HCT116 (cell line): ENCODE measurements around the gene SYMPK. TPM values are rescaled to one million over a fixed set of nuclear protein-coding genes. Genes with fewer than 3 reads are reported as not detected.

Source experiments
- ATAC-seq: fragments of 200-7000 bp; cut with Tn5 transposase; 2 replicates; pipeline ENCODE4 v1.9.1; 2020; ENCODE audit warnings: mild to moderate bottlenecking, moderate library complexity
- BruUV-seq: library from RNA; stranded (reverse); fragments of 400-500 nt; replicated peaks from 2 replicates; lab custom pipeline; 2021; lab: Mats Ljungman, UMichigan
- CTCF ChIA-PET: fragments of 300-600 bp; sonication (Branson Sonifier 250); formaldehyde crosslinking; loops from one replicate; lab custom pipeline; 2021; ENCODE audit warnings: antibody characterized with exemption; lab: Charles Lee
- POLR2A ChIA-PET: fragments of 300-600, 350-600 bp; sonication (Branson Sonifier 250); formaldehyde crosslinking; loops from one replicate; lab custom pipeline; 2021; ENCODE audit warnings: antibody characterized with exemption; lab: Charles Lee
- RAD21 ChIA-PET, 2 experiments: fragments of 300-600 bp; sonication (Branson Sonifier 250); formaldehyde crosslinking; loops; one replicate each; lab custom pipeline; 2023; ENCODE audit warnings: low total read pairs in 2 of 2; ENCODE audit not compliant: uncharacterized antibody in 2 of 2, unreplicated experiment in 2 of 2, low non-redundant PET in 1 of 2; lab: Charles Lee
- DNase-seq: peaks from one replicate; pipeline ENCODE4 v3.0.0-alpha.2; 2010; ENCODE audit warnings: low read depth, low spot score
- H2AFZ ChIP-seq: fragments of 200-600 bp; shearing (Covaris generic), sonication (generic); 2 replicates; pipeline ENCODE4 v1.6.1; 2017; ENCODE audit warnings: low read depth, mixed run types, mixed read lengths, antibody characterized with exemption, low read length; ENCODE audit not compliant: poor library complexity, severe bottlenecking
- H3K27ac ChIP-seq: 2 replicates; pipeline ENCODE4 v1.5.1; 2012; ENCODE audit warnings: low read depth, low read length
- H3K27me3 ChIP-seq: fragments of 200-600 bp; sonication (generic); 2 replicates; pipeline ENCODE4 v1.6.1; 2016; ENCODE audit warnings: mixed run types, low read length, mixed read lengths; ENCODE audit not compliant: insufficient read depth
- H3K36me3 ChIP-seq, 2 experiments: fragments of 200-500 bp in 1 of 2; fragments of 200-600 bp in 1 of 2; sonication (Bioruptor generic) in 1 of 2; sonication (generic) in 1 of 2; 2 replicates each; pipeline versions ENCODE4 v1.5.1 to v1.6.1; 2014 to 2016; ENCODE audit warnings: low read length in 2 of 2, inconsistent platforms in 1 of 2, mixed read lengths in 1 of 2, mixed run types in 1 of 2; ENCODE audit not compliant: insufficient read depth in 2 of 2, control insufficient read depth in 1 of 2
- H3K4me1 ChIP-seq, 2 experiments: fragments of 200-600 bp in 1 of 2; sonication (generic) in 1 of 2; 2 replicates each; pipeline versions ENCODE4 v1.5.1 to v1.6.1; 2012 to 2017; ENCODE audit warnings: low read length in 2 of 2, inconsistent platforms in 1 of 2, mild to moderate bottlenecking in 1 of 2, mixed read lengths in 1 of 2, mixed run types in 1 of 2, moderate library complexity in 1 of 2; ENCODE audit not compliant: insufficient read depth in 2 of 2, control insufficient read depth in 1 of 2
- H3K4me2 ChIP-seq: fragments of 200-600 bp; sonication (generic); 2 replicates; pipeline ENCODE4 v1.6.1; 2017; ENCODE audit warnings: mixed run types, low read length, mixed read lengths
- H3K4me3 ChIP-seq, 2 experiments: fragments of 200-600 bp in 1 of 2; sonication (generic) in 1 of 2; replicated peaks in 1 of 2; 2 replicates each; pipeline ENCODE4 v1.5.1; 2011 to 2016; ENCODE audit warnings: low read length in 2 of 2, control low read depth in 1 of 2, low read depth in 1 of 2, mild to moderate bottlenecking in 1 of 2, mixed read lengths in 1 of 2, mixed run types in 1 of 2
- H3K79me2 ChIP-seq: fragments of 200-600 bp; sonication (generic); 2 replicates; pipeline ENCODE4 v1.6.1; 2017; ENCODE audit warnings: mild to moderate bottlenecking, mixed run types, low read length, moderate library complexity, mixed read lengths; ENCODE audit not compliant: insufficient read depth
- H3K9ac ChIP-seq: fragments of 200-600 bp; sonication (generic); 2 replicates; pipeline ENCODE4 v1.6.1; 2016; ENCODE audit warnings: low read length, mixed read lengths
- H3K9me2 ChIP-seq: fragments of 200-600 bp; sonication (generic), shearing (Covaris generic); 2 replicates; pipeline ENCODE4 v1.6.1; 2017; ENCODE audit warnings: mixed run types, mild to moderate bottlenecking, moderate library complexity; ENCODE audit not compliant: insufficient read depth
- H3K9me3 ChIP-seq, 2 experiments: fragments of 200-500 bp in 1 of 2; fragments of 200-600 bp in 1 of 2; sonication (Bioruptor generic) in 1 of 2; sonication (generic) in 1 of 2; 2 replicates each; pipeline ENCODE4 v1.6.1; 2014 to 2017; ENCODE audit warnings: low read length in 2 of 2, mixed read lengths in 2 of 2, inconsistent platforms in 1 of 2, low read depth in 1 of 2, mild to moderate bottlenecking in 1 of 2, mixed run types in 1 of 2, moderate library complexity in 1 of 2; ENCODE audit not compliant: control insufficient read depth in 1 of 2, insufficient read depth in 1 of 2
- H4K20me1 ChIP-seq: fragments of 200-600 bp; sonication (generic), shearing (Covaris generic); 2 replicates; pipeline ENCODE4 v1.6.1; 2017; ENCODE audit warnings: mixed run types, mild to moderate bottlenecking, moderate library complexity; ENCODE audit not compliant: insufficient read depth
- CBX3 ChIP-seq: IDR thresholded peaks from 2 replicates; pipeline ENCODE4 v1.6.1; 2012; ENCODE audit warnings: low read depth
- CEBPB ChIP-seq: IDR thresholded peaks from 2 replicates; pipeline ENCODE4 v1.6.1; 2012; ENCODE audit warnings: low read depth
- CTCF ChIP-seq, 3 experiments: fragments of 200-600 bp in 1 of 3; sonication (generic) in 1 of 3; IDR thresholded peaks in 2 of 3; conservative IDR thresholded peaks in 1 of 3; 2 replicates each; pipeline ENCODE4 v1.5.1; 2012 to 2017; ENCODE audit warnings: low read depth in 2 of 3, low read length in 2 of 3, antibody characterized with exemption in 1 of 3, borderline replicate concordance in 1 of 3, control low read depth in 1 of 3, mild to moderate bottlenecking in 1 of 3, mixed read lengths in 1 of 3, mixed run types in 1 of 3, moderate library complexity in 1 of 3; ENCODE audit not compliant: insufficient read depth in 1 of 3
- EZH2phosphoT487 ChIP-seq: fragments of 200-600 bp; IDR thresholded peaks from 2 replicates; pipeline ENCODE4 v1.6.1; 2018; ENCODE audit warnings: antibody characterized with exemption, borderline replicate concordance
- JUND ChIP-seq: IDR thresholded peaks from 2 replicates; pipeline ENCODE4 v1.6.1; 2012
- MAX ChIP-seq: IDR thresholded peaks from 2 replicates; pipeline ENCODE4 v1.6.1; 2012
- POLR2A ChIP-seq: IDR thresholded peaks from 2 replicates; pipeline ENCODE4 v1.7.0; 2011; ENCODE audit warnings: borderline replicate concordance; ENCODE audit not compliant: insufficient read depth, insufficient read length; ENCODE audit errors: extremely low read depth
- RAD21 ChIP-seq: IDR thresholded peaks from 2 replicates; pipeline ENCODE4 v1.6.1; 2012; ENCODE audit warnings: low read depth, mild to moderate bottlenecking
- SRF ChIP-seq: IDR thresholded peaks from 2 replicates; pipeline ENCODE4 v1.6.1; 2012; ENCODE audit warnings: low read depth
- ZBTB33 ChIP-seq: IDR thresholded peaks from 2 replicates; pipeline ENCODE4 v1.6.1; 2011; ENCODE audit warnings: mild to moderate bottlenecking, low read length, moderate library complexity; ENCODE audit not compliant: insufficient replicate concordance; ENCODE audit errors: extremely low read depth
- ZFX ChIP-seq: fragments of 450-650 bp; IDR thresholded peaks from 2 replicates; pipeline ENCODE4 v1.6.1; 2017
- intact Hi-C: fragments of 100-400 bp; cut with micrococcal nuclease; formaldehyde crosslinking; loops from 2 replicates; pipeline ENCODE4 v1.10.0; 2022
- total RNA-seq: library from RNA; stranded (reverse); gene quantifications from one replicate; pipeline ENCODE4 v1.2.1, GENCODE V29; 2021; ENCODE audit not compliant: unreplicated experiment

The SYMPK gene
- total RNA-seq, 1 experiment from 2014 or later, result 117 TPM

DNA sequence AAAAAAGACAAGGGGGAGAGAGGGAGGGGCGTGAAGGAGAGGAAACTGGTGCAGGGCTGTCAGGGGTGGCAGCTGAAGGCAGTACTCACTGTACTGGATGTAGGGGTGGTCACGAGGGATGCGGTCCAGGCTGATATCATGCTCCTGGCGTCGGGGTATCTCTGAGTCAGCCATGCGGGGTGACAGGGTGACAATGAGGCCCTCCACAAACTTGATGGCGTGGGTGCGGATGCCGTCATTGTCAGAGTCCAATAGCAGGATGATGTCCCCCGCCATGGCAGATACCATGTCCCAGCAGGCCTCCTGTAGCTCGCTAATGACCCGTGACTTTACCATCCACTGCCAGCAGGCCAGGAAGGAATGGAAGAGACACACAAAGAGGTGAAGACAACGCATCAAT, 15.3 kb downstream of the SYMPK start:
- Histone ChIP-seq H3K27ac (no peak overlapping the region), H3K36me3 (peaks cover 56 to 63% of the 10 kb centered on the region in 2 experiments), H2AFZ (no peak overlapping the region), H3K4me2 (no peak overlapping the region), H3K9me2 (no peaks in the 10 kb centered on the region), H3K27me3 (no peaks in the 10 kb centered on the region), H3K9ac (no peak overlapping the region), H3K9me3 (no peaks in the 10 kb centered on the region), H3K4me3 (no peak overlapping the region), H3K4me1 (no peaks in the 10 kb centered on the region), H4K20me1 (no peaks in the 10 kb centered on the region), H3K79me2 (peaks cover 9% of the 10 kb centered on the region; the same call in 1 of the 2 replicates)
- intact Hi-C loops, result no loop called here
- no TSS peak for BruUV-seq
- ChIA-PET POLR2A (no interaction called here), RAD21 (no interaction called here), CTCF (no interaction called here)
- DNase-seq (no peak), ATAC-seq (no peak)
- TF ChIP-seq CEBPB (no peak), SRF (no peak), JUND (no peak), RAD21 (no peak), ZFX (no peak), MAX (no peak), CTCF (IDR thresholded peaks at IDR 0.05 in 2 of 3, conservative IDR thresholded peaks at IDR 0.05 in 1 of 3; ENCODE audit: borderline replicate concordance in 1 of 3, insufficient read depth in 1 of 3, low read depth in 2 of 3, low read length in 2 of 3) (no peak), POLR2A (no peak), EZH2phosphoT487 (no peak), CBX3 (no peak), ZBTB33 (no peak)
